ENCODE results near the gene WDR5.
A peak's percentile ranks its signal among the peaks of the same experiment; 100 is the strongest.

Gene WDR5

GRCh38 chr9:134159566-134160245, 23.8 kb downstream of the WDR5 start:
- DNase-seq, result no peak

GRCh38 chr9:134161647-134162046, 25.8 kb downstream of the WDR5 start:
- no peak for DNase-seq

GRCh38 chr9:134162212-134162775, 26.4 kb downstream of the WDR5 start:
- no peak for DNase-seq

DNA sequence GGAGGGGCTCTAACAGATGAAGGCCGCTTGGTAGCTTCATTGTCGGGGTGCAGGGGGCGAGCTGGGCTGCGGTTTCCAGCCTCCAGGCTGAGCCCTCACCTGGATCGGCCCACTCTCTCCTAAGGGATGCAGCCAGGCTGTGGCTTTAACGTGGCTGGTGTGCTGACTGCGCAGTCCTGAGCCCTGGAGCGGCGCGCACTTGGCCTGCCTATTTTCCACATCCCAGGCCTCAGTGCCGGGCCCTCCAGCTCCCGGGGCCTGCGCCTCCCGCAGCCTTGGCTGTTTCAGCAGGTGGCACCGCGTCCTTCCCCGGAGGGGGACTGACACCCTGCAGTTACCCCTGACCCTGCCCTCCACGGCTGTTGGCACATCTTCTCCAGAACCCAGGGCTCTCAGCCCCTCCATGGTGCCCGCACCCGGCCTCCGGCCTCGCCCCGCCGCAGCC, 27.1 kb downstream of the WDR5 start:
- no peak for DNase-seq

DNA sequence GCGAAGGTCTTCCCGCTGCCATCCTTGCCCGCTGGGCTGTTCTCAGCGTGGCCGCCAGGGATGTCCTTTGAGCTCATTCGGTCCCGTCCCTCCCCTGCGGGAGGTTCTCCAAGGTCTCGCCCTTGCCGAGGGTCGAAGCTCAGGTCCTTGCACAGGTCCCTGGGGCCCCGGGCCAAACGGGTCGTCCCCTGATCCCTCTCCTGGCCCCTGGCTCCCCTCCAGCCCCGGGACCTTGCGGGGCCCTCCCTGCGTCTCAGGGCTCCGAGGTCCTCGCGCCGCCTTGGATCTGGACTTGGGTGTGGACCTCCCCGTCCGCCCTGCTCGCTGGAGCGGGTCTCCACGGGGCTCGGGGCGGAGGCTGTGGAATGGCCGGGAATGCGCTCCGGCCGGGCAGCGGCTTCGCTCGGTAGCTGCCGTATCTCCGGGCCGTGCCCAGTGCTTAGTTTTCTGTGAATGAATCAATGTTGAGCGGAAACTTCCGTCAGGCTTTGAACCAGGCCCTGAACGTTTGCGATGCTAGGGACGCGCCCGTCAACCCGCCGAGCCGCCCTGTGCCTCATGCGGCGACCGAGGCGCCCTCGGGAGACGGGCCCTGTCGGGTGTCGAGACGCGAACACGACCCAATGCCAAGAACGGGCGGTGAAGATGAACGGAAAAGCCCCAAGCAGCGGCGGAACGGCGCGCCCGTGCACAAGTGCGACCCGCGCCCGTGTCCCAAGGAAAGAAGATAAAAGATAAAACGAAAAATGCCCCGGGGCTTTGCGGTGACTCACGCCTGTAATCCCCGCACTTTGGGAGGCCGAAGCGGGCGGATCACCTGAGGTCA, 27.7 kb downstream of the WDR5 start:
- DNase-seq, result peak; percentile 60

DNA sequence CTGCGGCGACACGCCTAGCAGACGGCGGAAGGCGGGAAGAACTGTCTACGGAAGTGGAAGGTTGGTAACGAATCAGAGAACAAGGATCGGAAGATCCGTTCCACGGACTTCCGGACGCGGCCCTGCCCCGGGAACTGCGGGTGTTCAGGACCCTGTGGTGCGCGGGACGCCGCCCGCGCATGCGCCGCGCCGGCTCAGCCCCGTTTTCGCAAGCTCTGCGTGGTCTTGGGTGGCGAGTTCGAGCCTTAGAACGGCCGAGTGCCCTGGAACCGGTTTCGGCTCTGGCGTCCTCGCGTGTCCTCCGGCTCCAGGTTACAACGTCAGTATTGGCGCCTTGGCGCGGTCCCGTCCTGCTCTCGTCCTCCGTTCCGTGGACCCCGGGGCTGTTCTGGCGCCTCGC, 29.0 kb downstream of the WDR5 start:
- no peak for DNase-seq

DNA sequence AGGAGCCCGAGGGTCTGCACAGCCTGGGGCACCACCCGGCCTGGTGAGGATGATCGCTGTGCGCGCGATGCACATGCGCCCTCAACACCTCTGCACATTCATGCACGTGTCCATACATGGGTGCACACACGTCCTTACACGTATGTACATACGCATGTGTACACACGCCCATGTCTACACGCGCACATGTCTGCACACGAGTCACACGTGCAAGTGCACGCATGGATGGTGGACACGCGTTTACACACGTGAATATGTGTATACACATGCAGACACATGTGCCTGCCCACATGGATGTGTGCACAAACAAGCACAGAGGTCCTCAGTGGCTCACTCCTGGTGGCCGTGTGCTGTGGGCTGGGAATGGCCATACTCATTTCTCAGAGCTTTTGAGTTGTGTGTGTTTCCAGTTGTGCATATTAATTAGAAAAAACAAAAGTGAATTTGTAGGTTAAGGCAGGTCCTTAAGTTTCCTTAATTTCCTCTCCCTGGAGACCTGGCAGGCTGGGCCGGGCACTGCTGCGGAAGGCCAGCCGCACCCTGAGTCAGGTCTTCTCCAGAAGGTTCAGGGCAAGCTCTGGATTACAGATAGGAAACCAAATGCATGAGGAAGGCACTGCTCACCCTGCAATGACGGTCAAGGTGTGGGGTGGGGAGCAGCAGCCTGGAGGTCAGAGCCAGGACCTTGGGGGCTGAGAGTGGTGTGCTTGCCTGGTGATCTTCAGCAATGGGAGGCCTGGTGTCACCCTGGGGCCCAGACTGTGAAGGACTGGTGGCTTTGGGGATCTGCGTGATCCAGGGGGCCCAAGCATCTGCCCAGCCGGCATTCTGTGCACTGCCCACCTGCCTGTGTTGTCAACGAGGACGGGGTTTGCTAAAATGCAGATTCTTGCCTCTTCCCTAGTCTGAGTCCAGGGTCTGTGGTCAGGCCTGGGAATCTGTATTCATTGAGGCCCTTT, 29.8 kb downstream of the WDR5 start:
- no peak for DNase-seq

- no peak for DNase-seq
Measured at GRCh38 chr9:134166374-134166773, 30.5 kb downstream of the WDR5 start.

DNA sequence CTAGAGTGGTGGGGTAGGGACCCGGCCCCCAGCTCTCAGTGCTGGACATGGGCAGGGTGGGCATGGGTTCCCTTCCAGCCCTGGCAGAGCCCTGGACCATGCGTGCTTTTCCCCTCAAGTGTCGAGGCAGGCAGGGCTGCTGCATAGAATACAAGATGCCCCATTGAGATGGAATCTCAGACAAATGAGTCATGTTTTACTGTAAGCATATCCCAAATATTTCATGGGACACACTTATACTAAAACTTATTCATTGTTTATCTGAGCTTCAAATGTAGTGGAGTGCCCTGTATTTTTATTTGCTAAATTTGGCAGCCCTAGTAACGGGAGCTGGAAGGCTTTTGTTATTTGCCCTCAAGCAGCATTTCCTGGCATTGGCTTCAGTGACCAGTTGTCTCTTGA, 31.6 kb downstream of the WDR5 start:
- DNase-seq, result no peak

GRCh38 chr9:134168757-134169550, 33.1 kb downstream of the WDR5 start:
- DNase-seq, result no peak

GRCh38 chr9:134169724-134170401, 34.0 kb downstream of the WDR5 start:
- DNase-seq, result no peak

DNA sequence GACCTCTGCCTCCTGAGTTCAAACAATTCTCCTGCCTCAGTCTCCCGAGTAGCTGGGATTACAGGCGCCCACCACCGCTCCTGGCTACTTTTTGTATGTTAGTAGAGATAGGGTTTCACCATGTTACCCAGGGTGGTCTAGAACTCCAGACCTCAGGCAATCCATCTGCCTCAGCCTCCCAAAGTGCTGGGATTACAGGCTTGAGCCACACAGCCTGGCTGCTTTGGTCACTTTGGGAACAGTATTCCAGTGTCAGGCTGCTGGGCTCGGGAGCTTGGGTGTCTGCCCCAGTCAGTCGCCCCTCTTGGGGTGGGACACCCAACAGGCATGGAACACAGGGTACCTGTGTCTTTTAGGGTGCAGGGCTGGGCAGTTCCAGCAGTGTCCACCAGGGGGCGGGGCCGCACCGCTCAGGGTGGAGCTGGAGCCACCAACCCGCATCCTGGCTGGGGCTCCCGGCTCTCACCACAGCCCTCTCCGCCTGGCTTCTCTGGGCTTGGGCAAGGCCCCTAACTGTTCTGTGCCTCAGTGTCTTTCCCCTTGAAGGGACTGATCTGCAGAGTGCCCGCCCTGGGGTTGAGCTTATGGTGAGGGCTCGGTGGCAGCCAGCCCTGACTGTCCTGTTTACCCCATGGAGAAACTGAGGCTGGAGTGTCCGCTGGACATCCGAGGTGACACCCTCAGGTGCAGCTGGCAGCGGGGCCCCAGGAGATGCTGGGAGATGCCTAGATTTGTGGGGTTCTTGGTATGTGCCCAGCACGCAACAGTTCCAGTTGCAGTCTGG, 34.8 kb downstream of the WDR5 start:
- DNase-seq, result no peak

DNA sequence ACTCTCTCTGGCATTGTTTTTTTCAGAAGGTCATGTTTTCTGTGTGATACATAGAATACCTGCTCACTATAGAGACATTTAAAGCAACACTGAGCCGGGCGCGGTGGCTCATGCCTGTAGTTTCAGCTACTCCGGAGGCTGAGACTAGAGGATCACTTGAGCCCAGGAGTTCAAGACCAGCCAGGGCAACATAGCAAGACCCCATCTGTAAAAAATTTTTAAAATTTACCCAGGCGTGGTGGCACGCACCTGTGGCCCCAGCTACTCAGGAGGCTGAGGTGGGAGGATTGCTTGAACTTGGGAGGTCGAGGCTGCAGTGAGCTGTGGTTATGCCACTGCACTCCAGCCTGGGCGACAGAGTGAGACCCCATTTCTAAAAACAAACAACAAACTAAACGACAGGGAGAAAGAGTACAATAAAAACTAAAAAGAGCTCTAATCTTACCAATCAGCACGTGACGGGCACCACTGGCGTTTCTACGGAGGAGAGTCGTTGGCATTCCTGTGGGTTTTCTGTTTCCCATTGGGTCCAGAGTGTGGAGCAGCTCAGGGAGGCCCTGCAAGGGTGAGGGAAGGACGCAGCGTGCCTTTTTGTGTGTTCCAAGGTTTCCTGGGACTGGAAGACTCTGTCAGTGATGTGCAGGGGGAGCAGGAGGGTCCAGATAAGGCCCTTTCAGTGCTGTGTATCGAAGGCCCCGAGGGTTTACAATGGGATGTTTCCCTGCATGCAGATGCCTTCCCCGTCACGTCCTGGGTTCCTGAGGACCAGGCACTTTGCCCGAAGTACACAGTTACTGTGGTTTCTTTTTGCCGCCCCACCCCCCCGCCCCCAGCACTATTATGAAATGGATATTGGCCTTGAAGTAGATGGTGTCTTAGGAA, 35.7 kb downstream of the WDR5 start:
- DNase-seq, result no peak

GRCh38 chr9:134172198-134173126, 36.6 kb downstream of the WDR5 start:
- DNase-seq, result no peak

DNA sequence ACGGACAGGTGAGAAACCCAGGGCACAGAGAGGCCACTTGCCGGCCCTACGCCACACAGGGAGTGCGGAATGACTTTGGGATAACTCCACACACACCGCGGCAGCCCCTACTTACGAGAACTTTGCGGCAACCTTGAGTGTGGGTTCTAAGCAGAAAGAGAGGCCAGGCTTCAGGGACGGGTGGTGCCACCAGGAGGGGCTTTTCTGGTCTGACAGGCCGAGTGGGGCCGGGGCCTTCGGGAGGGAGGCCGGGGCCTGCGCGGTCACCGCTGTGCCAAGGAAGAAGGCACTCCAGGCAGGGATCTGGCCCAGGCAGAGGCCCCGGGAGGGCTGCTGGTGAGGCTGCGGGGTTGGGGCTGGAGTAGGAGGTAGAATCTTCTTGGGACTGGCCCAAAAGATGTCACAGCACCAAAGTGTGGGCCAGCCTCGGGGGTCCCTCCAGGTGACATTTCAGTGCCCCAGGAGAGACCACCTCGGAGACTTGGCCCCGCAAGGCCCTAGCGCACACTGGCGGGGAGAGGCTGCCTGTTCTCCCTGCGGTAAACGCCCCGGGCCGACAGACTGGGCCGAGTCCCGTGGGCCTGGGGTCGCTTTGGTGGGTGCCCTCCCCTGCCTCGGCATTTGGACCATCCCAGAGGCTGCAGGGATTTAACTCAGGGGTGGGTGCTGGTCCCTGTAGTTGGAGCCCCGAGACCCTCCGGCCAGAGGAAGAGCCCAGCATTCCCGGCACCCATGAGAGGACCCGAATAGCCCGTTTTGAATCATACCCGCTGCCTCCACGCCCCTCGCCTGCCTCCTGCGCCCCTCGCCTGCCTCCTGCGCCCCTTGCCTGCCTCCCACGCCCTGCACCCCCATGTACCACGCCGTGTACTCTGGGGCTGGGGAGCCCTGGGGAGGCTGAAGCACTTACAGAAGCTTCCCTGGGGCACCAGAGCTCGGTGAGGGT, 37.5 kb downstream of the WDR5 start:
- no peak for DNase-seq

- no peak for DNase-seq
Measured at GRCh38 chr9:134174073-134174449, 38.2 kb downstream of the WDR5 start.

Data from activated gamma-delta T cell treated with Interleukin-2 at 50 U/mL for 16 hours (primary cell).